HCT116 (cell line): ENCODE results near the gene FGF14. TPM values are rescaled to one million over a fixed set of nuclear protein-coding genes. Genes with fewer than 3 reads are reported as not detected.

Experiments used
- ATAC-seq: fragments of 200-7000 bp; cut with Tn5 transposase; 2 replicates; pipeline ENCODE4 v1.9.1; 2020; ENCODE audit warnings: mild to moderate bottlenecking, moderate library complexity
- BruUV-seq: library from RNA; stranded (reverse); fragments of 400-500 nt; replicated peaks from 2 replicates; lab custom pipeline; 2021; lab: Mats Ljungman, UMichigan
- CTCF ChIA-PET: fragments of 300-600 bp; sonication (Branson Sonifier 250); formaldehyde crosslinking; loops from one replicate; lab custom pipeline; 2021; ENCODE audit warnings: antibody characterized with exemption; lab: Charles Lee
- POLR2A ChIA-PET: fragments of 300-600, 350-600 bp; sonication (Branson Sonifier 250); formaldehyde crosslinking; loops from one replicate; lab custom pipeline; 2021; ENCODE audit warnings: antibody characterized with exemption; lab: Charles Lee
- RAD21 ChIA-PET, 2 experiments: fragments of 300-600 bp; sonication (Branson Sonifier 250); formaldehyde crosslinking; loops; one replicate each; lab custom pipeline; 2023; ENCODE audit warnings: low total read pairs in 2 of 2; ENCODE audit not compliant: uncharacterized antibody in 2 of 2, unreplicated experiment in 2 of 2, low non-redundant PET in 1 of 2; lab: Charles Lee
- DNase-seq: peaks from one replicate; pipeline ENCODE4 v3.0.0-alpha.2; 2010; ENCODE audit warnings: low read depth, low spot score
- H2AFZ ChIP-seq: fragments of 200-600 bp; shearing (Covaris generic), sonication (generic); 2 replicates; pipeline ENCODE4 v1.6.1; 2017; ENCODE audit warnings: low read depth, mixed run types, mixed read lengths, antibody characterized with exemption, low read length; ENCODE audit not compliant: poor library complexity, severe bottlenecking
- H3K27ac ChIP-seq: 2 replicates; pipeline ENCODE4 v1.5.1; 2012; ENCODE audit warnings: low read depth, low read length
- H3K27me3 ChIP-seq: fragments of 200-600 bp; sonication (generic); 2 replicates; pipeline ENCODE4 v1.6.1; 2016; ENCODE audit warnings: mixed run types, low read length, mixed read lengths; ENCODE audit not compliant: insufficient read depth
- H3K36me3 ChIP-seq, 2 experiments: fragments of 200-500 bp in 1 of 2; fragments of 200-600 bp in 1 of 2; sonication (Bioruptor generic) in 1 of 2; sonication (generic) in 1 of 2; 2 replicates each; pipeline versions ENCODE4 v1.5.1 to v1.6.1; 2014 to 2016; ENCODE audit warnings: low read length in 2 of 2, inconsistent platforms in 1 of 2, mixed read lengths in 1 of 2, mixed run types in 1 of 2; ENCODE audit not compliant: insufficient read depth in 2 of 2, control insufficient read depth in 1 of 2
- H3K4me1 ChIP-seq, 2 experiments: fragments of 200-600 bp in 1 of 2; sonication (generic) in 1 of 2; 2 replicates each; pipeline versions ENCODE4 v1.5.1 to v1.6.1; 2012 to 2017; ENCODE audit warnings: low read length in 2 of 2, inconsistent platforms in 1 of 2, mild to moderate bottlenecking in 1 of 2, mixed read lengths in 1 of 2, mixed run types in 1 of 2, moderate library complexity in 1 of 2; ENCODE audit not compliant: insufficient read depth in 2 of 2, control insufficient read depth in 1 of 2
- H3K4me2 ChIP-seq: fragments of 200-600 bp; sonication (generic); 2 replicates; pipeline ENCODE4 v1.6.1; 2017; ENCODE audit warnings: mixed run types, low read length, mixed read lengths
- H3K4me3 ChIP-seq, 2 experiments: fragments of 200-600 bp in 1 of 2; sonication (generic) in 1 of 2; replicated peaks in 1 of 2; 2 replicates each; pipeline ENCODE4 v1.5.1; 2011 to 2016; ENCODE audit warnings: low read length in 2 of 2, control low read depth in 1 of 2, low read depth in 1 of 2, mild to moderate bottlenecking in 1 of 2, mixed read lengths in 1 of 2, mixed run types in 1 of 2
- H3K79me2 ChIP-seq: fragments of 200-600 bp; sonication (generic); 2 replicates; pipeline ENCODE4 v1.6.1; 2017; ENCODE audit warnings: mild to moderate bottlenecking, mixed run types, low read length, moderate library complexity, mixed read lengths; ENCODE audit not compliant: insufficient read depth
- H3K9ac ChIP-seq: fragments of 200-600 bp; sonication (generic); 2 replicates; pipeline ENCODE4 v1.6.1; 2016; ENCODE audit warnings: low read length, mixed read lengths
- H3K9me2 ChIP-seq: fragments of 200-600 bp; sonication (generic), shearing (Covaris generic); 2 replicates; pipeline ENCODE4 v1.6.1; 2017; ENCODE audit warnings: mixed run types, mild to moderate bottlenecking, moderate library complexity; ENCODE audit not compliant: insufficient read depth
- H3K9me3 ChIP-seq, 2 experiments: fragments of 200-500 bp in 1 of 2; fragments of 200-600 bp in 1 of 2; sonication (Bioruptor generic) in 1 of 2; sonication (generic) in 1 of 2; 2 replicates each; pipeline ENCODE4 v1.6.1; 2014 to 2017; ENCODE audit warnings: low read length in 2 of 2, mixed read lengths in 2 of 2, inconsistent platforms in 1 of 2, low read depth in 1 of 2, mild to moderate bottlenecking in 1 of 2, mixed run types in 1 of 2, moderate library complexity in 1 of 2; ENCODE audit not compliant: control insufficient read depth in 1 of 2, insufficient read depth in 1 of 2
- H4K20me1 ChIP-seq: fragments of 200-600 bp; sonication (generic), shearing (Covaris generic); 2 replicates; pipeline ENCODE4 v1.6.1; 2017; ENCODE audit warnings: mixed run types, mild to moderate bottlenecking, moderate library complexity; ENCODE audit not compliant: insufficient read depth
- CBX3 ChIP-seq: IDR thresholded peaks from 2 replicates; pipeline ENCODE4 v1.6.1; 2012; ENCODE audit warnings: low read depth
- CEBPB ChIP-seq: IDR thresholded peaks from 2 replicates; pipeline ENCODE4 v1.6.1; 2012; ENCODE audit warnings: low read depth
- EGR1 ChIP-seq: IDR thresholded peaks from 2 replicates; pipeline ENCODE4 v1.6.1; 2012; ENCODE audit warnings: low read depth
- EZH2 ChIP-seq: fragments of 200-600 bp; sonication (generic); IDR thresholded peaks from 2 replicates; pipeline ENCODE4 v1.6.1; 2017; ENCODE audit warnings: antibody characterized with exemption, mixed run types
- EZH2phosphoT487 ChIP-seq: fragments of 200-600 bp; IDR thresholded peaks from 2 replicates; pipeline ENCODE4 v1.6.1; 2018; ENCODE audit warnings: antibody characterized with exemption, borderline replicate concordance
- FOSL1 ChIP-seq: IDR thresholded peaks from 2 replicates; pipeline ENCODE4 v1.6.1; 2012; ENCODE audit warnings: low read depth
- JUND ChIP-seq: IDR thresholded peaks from 2 replicates; pipeline ENCODE4 v1.6.1; 2012
- POLR2A ChIP-seq: IDR thresholded peaks from 2 replicates; pipeline ENCODE4 v1.7.0; 2011; ENCODE audit warnings: borderline replicate concordance; ENCODE audit not compliant: insufficient read depth, insufficient read length; ENCODE audit errors: extremely low read depth
- POLR2AphosphoS5 ChIP-seq: IDR thresholded peaks from 2 replicates; pipeline ENCODE4 v1.6.1; 2011; ENCODE audit warnings: mild to moderate bottlenecking, low read depth, low read length, moderate library complexity
- RAD21 ChIP-seq: IDR thresholded peaks from 2 replicates; pipeline ENCODE4 v1.6.1; 2012; ENCODE audit warnings: low read depth, mild to moderate bottlenecking
- SIN3A ChIP-seq: IDR thresholded peaks from 2 replicates; pipeline ENCODE4 v1.6.1; 2012; ENCODE audit warnings: low read depth
- YY1 ChIP-seq: IDR thresholded peaks from 2 replicates; pipeline ENCODE4 v1.6.1; 2011; ENCODE audit warnings: low read length, low read depth, moderate library complexity, mild to moderate bottlenecking; ENCODE audit not compliant: insufficient replicate concordance; ENCODE audit errors: extremely low read depth
- ZNF274 ChIP-seq: fragments of 200-500 bp; sonication (Bioruptor generic); IDR thresholded peaks from 2 replicates; pipeline ENCODE4 v1.6.1; 2014; ENCODE audit warnings: mild to moderate bottlenecking, low read depth, low read length, inconsistent platforms
- intact Hi-C: fragments of 100-400 bp; cut with micrococcal nuclease; formaldehyde crosslinking; loops from 2 replicates; pipeline ENCODE4 v1.10.0; 2022
- total RNA-seq: library from RNA; stranded (reverse); gene quantifications from one replicate; pipeline ENCODE4 v1.2.1, GENCODE V29; 2021; ENCODE audit not compliant: unreplicated experiment
- TF ChIP-seq, protein P1 (sequence below): IDR thresholded peaks from 2 replicates; pipeline ENCODE4 v1.6.1; 2012
- TF ChIP-seq, protein P2 (sequence below), 3 experiments: fragments of 200-600 bp in 1 of 3; sonication (generic) in 1 of 3; IDR thresholded peaks in 2 of 3; conservative IDR thresholded peaks in 1 of 3; 2 replicates each; pipeline ENCODE4 v1.5.1; 2012 to 2017; ENCODE audit warnings: low read depth in 2 of 3, low read length in 2 of 3, antibody characterized with exemption in 1 of 3, borderline replicate concordance in 1 of 3, control low read depth in 1 of 3, mild to moderate bottlenecking in 1 of 3, mixed read lengths in 1 of 3, mixed run types in 1 of 3, moderate library complexity in 1 of 3; ENCODE audit not compliant: insufficient read depth in 1 of 3
- TF ChIP-seq, protein P3 (sequence below): IDR thresholded peaks from 2 replicates; pipeline ENCODE4 v1.6.1; 2012; ENCODE audit warnings: low read depth

FGF14 gene
- total RNA-seq, 1 experiment from 2014 or later = not detected

DNA sequence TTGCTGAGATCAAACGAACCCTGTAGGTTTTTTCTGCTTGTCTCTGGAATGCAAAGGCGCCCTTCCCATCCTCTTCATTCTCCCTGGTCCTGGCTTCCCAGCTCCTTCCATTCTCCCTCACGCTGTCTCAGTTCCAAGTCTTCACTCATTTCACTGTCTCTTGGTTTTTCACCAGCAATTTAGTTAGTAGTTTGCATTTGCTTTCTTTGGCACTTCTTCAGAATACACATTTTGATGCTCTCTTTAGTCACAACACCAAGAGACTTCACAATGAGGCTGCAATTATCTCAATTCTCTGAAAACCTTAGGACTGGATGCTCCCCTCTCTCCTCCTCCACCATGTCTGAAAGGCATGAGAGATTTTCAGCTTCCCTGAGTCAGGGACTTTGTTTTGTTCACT lies 470.7 kb downstream of the FGF14 start:
- intact Hi-C loops = no loop called here
- Histone ChIP-seq H3K4me2 (no peak overlapping the region), H3K79me2 (no peaks in the 10 kb centered on the region), H3K36me3 (no peaks in the 10 kb centered on the region), H3K27me3 (no peaks in the 10 kb centered on the region), H3K9me3 (peaks cover 0 to 3% of the 10 kb centered on the region in 2 experiments; a peak in 1 of 4 replicates), H3K4me1 (no peaks in the 10 kb centered on the region), H3K27ac (no peak overlapping the region), H3K9me2 (no peaks in the 10 kb centered on the region), H2AFZ (no peak overlapping the region), H4K20me1 (no peaks in the 10 kb centered on the region), H3K4me3 (no peak overlapping the region), H3K9ac (no peak overlapping the region)
- no TSS peak for BruUV-seq
- DNase-seq = no peak
- RAD21 ChIA-PET = no interaction called here
- no peak for TF ChIP-seq JUND
- no peak for TF ChIP-seq POLR2A
- TF ChIP-seq, protein P1, sequence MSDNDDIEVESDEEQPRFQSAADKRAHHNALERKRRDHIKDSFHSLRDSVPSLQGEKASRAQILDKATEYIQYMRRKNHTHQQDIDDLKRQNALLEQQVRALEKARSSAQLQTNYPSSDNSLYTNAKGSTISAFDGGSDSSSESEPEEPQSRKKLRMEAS = no peak
- no peak for TF ChIP-seq EGR1
- TF ChIP-seq YY1 = no peak
- no peak for TF ChIP-seq SIN3A
- TF ChIP-seq RAD21 = no peak
- no peak for ATAC-seq
- CTCF ChIA-PET = no interaction called here
- POLR2A ChIA-PET = no interaction called here

DNA sequence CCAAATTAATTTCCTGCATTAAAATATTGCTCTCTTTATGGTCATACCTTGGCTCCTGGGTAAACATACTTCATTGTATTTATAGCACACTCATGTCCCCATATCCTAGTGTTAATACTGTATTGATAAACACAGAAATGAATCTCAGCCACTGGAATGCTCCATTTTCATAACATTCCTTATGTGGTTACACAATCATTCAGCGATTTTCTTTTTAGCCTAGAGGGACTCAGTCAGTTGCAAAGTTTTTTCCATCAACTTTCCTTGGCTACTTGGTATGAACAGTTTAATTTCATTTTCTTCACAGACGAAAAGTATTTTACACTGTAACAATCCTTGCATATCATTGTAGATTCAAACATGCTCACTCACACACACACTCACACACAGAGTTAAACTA lies 471.5 kb downstream of the FGF14 start:
- Histone ChIP-seq H3K36me3 (no peaks in the 10 kb centered on the region), H3K4me1 (no peaks in the 10 kb centered on the region), H3K9ac (no peak overlapping the region), H3K27me3 (no peaks in the 10 kb centered on the region), H4K20me1 (no peaks in the 10 kb centered on the region), H3K4me3 (no peak overlapping the region), H3K79me2 (no peaks in the 10 kb centered on the region), H2AFZ (no peak overlapping the region), H3K9me2 (no peaks in the 10 kb centered on the region), H3K27ac (no peak overlapping the region), H3K4me2 (no peak overlapping the region), H3K9me3 (peaks cover 0 to 3% of the 10 kb centered on the region in 2 experiments; a peak in 1 of 4 replicates)
- no TSS peak for BruUV-seq
- intact Hi-C loops = no loop called here
- ChIA-PET RAD21 (no interaction called here), POLR2A (no interaction called here), CTCF (no interaction called here)
- ATAC-seq (no peak), DNase-seq (no peak)
- TF ChIP-seq ZNF274 (no peak), EZH2phosphoT487 (no peak), CEBPB (no peak), EZH2 (no peak), RAD21 (no peak), YY1 (no peak), CBX3 (no peak), FOSL1 (no peak), POLR2AphosphoS5 (no peak), SIN3A (no peak), EGR1 (no peak)
- TF ChIP-seq, protein P2, sequence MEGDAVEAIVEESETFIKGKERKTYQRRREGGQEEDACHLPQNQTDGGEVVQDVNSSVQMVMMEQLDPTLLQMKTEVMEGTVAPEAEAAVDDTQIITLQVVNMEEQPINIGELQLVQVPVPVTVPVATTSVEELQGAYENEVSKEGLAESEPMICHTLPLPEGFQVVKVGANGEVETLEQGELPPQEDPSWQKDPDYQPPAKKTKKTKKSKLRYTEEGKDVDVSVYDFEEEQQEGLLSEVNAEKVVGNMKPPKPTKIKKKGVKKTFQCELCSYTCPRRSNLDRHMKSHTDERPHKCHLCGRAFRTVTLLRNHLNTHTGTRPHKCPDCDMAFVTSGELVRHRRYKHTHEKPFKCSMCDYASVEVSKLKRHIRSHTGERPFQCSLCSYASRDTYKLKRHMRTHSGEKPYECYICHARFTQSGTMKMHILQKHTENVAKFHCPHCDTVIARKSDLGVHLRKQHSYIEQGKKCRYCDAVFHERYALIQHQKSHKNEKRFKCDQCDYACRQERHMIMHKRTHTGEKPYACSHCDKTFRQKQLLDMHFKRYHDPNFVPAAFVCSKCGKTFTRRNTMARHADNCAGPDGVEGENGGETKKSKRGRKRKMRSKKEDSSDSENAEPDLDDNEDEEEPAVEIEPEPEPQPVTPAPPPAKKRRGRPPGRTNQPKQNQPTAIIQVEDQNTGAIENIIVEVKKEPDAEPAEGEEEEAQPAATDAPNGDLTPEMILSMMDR (IDR thresholded peaks at IDR 0.05 in 2 of 3, conservative IDR thresholded peaks at IDR 0.05 in 1 of 3; ENCODE audit: borderline replicate concordance in 1 of 3, insufficient read depth in 1 of 3, low read depth in 2 of 3, low read length in 2 of 3) = no peak
- TF ChIP-seq, protein P3, sequence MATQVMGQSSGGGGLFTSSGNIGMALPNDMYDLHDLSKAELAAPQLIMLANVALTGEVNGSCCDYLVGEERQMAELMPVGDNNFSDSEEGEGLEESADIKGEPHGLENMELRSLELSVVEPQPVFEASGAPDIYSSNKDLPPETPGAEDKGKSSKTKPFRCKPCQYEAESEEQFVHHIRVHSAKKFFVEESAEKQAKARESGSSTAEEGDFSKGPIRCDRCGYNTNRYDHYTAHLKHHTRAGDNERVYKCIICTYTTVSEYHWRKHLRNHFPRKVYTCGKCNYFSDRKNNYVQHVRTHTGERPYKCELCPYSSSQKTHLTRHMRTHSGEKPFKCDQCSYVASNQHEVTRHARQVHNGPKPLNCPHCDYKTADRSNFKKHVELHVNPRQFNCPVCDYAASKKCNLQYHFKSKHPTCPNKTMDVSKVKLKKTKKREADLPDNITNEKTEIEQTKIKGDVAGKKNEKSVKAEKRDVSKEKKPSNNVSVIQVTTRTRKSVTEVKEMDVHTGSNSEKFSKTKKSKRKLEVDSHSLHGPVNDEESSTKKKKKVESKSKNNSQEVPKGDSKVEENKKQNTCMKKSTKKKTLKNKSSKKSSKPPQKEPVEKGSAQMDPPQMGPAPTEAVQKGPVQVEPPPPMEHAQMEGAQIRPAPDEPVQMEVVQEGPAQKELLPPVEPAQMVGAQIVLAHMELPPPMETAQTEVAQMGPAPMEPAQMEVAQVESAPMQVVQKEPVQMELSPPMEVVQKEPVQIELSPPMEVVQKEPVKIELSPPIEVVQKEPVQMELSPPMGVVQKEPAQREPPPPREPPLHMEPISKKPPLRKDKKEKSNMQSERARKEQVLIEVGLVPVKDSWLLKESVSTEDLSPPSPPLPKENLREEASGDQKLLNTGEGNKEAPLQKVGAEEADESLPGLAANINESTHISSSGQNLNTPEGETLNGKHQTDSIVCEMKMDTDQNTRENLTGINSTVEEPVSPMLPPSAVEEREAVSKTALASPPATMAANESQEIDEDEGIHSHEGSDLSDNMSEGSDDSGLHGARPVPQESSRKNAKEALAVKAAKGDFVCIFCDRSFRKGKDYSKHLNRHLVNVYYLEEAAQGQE = no peak
- TF ChIP-seq, protein P1 = no peak
